Omental fat pad (tissue), 4 donors: ENCODE measurements around the gene TMEM132C. TPM values are rescaled to one million over a fixed set of nuclear protein-coding genes. Genes with fewer than 3 reads are reported as not detected.

Experiments
- ATAC-seq: fragments of 150-250 bp; one replicate; pipeline ENCODE4 v1.9.1; 2016; ENCODE audit warnings: mild to moderate bottlenecking, moderate library complexity; ENCODE audit not compliant: low FRiP score
- DNase-seq: peaks from one replicate; pipeline ENCODE4 v3.0.0-alpha.2; 2019; ENCODE audit warnings: low spot score
- total RNA-seq, 4 donors: library from RNA; depleted of rRNA; stranded (reverse); fragments of >200 nt; gene quantifications; one replicate each; pipeline ENCODE4 v1.1.0, GENCODE V29; 2016
- TF ChIP-seq, protein P1 (sequence below), 3 donors: fragments of 450-650 bp; IDR thresholded peaks; one replicate each; pipeline ENCODE4 v1.5.1; 2016 to 2017; ENCODE audit warnings: antibody characterized with exemption in 3 of 3, mild to moderate bottlenecking in 3 of 3, moderate library complexity in 2 of 3

The TMEM132C gene
- total RNA-seq, 4 donors from 2014 or later: 15.6 to 109 (median 44.9) TPM

DNA sequence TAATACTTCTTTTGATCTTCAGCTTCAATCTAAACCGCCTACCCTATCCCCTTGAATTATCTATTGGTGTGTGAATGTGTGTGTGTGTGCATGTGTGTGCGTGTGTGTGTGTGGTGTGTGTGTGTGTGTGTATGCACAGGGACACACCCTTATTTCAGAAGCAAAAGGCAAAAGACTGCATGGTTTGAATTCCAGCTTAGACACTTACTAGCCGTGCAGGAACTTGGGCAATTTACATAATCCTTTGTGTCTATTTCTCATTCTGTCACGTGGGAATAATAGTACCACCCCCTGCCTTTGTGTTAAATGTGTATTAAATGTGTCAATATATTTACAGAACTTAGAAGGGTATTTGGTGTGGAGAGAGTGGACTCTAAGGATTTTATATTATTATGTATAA lies 251.7 kb downstream of the TMEM132C start:
- TF ChIP-seq, protein P1, sequence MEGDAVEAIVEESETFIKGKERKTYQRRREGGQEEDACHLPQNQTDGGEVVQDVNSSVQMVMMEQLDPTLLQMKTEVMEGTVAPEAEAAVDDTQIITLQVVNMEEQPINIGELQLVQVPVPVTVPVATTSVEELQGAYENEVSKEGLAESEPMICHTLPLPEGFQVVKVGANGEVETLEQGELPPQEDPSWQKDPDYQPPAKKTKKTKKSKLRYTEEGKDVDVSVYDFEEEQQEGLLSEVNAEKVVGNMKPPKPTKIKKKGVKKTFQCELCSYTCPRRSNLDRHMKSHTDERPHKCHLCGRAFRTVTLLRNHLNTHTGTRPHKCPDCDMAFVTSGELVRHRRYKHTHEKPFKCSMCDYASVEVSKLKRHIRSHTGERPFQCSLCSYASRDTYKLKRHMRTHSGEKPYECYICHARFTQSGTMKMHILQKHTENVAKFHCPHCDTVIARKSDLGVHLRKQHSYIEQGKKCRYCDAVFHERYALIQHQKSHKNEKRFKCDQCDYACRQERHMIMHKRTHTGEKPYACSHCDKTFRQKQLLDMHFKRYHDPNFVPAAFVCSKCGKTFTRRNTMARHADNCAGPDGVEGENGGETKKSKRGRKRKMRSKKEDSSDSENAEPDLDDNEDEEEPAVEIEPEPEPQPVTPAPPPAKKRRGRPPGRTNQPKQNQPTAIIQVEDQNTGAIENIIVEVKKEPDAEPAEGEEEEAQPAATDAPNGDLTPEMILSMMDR (IDR thresholded peaks at IDR 0.05): no peak
- ATAC-seq: no peak
- DNase-seq: no peak

- TF ChIP-seq, protein P1 (IDR thresholded peaks at IDR 0.05): no peak
- DNase-seq (no peak), ATAC-seq (no peak)
Measured at GRCh38 chr12:128519426-128519825, 252.5 kb downstream of the TMEM132C start.

GRCh38 chr12:128521981-128522380 lies 255.0 kb downstream of the TMEM132C start:
- no peak for DNase-seq
- ATAC-seq: no peak
- TF ChIP-seq, protein P1 (IDR thresholded peaks at IDR 0.05): no peak

DNA sequence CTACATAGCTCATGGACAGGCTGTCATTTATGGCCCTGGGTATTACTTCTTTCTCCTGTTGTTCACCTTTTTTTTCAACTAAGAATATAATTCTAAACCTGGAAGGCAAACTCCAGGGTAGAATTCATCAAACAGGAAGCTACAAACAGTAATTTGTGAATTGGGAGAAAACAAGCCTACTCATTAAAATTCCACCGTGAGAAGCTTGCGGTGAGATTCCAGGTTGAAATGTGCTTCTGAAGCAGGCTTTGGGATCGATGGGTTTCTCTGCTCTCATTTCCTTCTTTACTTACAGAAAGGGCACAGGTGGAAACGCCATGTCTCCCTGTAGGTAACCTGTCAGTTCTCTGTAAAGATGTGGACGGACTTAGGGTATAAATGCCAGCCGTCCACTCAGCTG lies 257.5 kb downstream of the TMEM132C start:
- DNase-seq (no peak), ATAC-seq (no peak)
- TF ChIP-seq, protein P1 (IDR thresholded peaks at IDR 0.05): no peak

GRCh38 chr12:128531170-128531569 lies 264.2 kb downstream of the TMEM132C start:
- DNase-seq: no peak
- TF ChIP-seq, protein P1 (IDR thresholded peaks at IDR 0.05): no peak
- no peak for ATAC-seq

DNA sequence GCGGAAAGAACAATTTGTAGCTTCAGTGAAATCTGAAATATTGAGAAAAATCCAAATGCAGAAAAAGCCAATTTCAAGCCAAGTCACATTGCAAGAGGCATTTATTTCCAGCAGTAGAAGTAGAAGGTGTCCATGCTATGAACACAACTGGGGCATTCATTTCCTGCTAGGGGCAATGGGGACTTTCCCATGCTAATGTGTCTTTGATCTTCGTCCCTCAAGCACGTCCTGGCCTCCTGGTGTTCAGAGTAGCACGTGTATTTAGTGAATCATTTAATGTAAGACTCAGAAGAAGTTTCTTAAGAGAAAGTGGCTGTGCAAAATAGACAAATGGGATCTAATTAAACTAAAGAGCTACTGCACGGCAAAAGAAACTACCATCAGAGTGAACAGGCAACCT lies 267.9 kb downstream of the TMEM132C start:
- no peak for ATAC-seq
- TF ChIP-seq, protein P1 (IDR thresholded peaks at IDR 0.05): no peak
- DNase-seq: no peak

DNA sequence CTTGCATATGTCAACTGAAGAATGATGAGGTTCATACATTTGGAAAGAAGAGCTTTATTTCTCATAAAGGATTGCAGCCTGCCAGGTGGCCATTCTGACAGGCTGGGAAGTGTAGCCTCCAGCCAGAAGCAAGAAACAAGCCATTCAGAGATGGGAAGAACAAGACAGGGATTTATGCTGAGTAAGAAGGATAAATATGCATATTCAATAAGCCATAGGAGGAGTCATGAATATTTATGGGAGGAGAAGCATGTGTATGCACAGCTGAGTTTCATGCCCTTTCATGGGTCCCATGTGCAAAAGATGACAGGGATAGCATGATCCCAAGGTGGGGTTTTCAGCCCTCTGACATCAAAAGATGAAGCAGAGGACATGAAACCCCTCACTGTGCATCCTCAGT lies 269.8 kb downstream of the TMEM132C start:
- TF ChIP-seq, protein P1 (IDR thresholded peaks at IDR 0.05): no peak
- DNase-seq: no peak
- ATAC-seq: no peak
